ENCODE results near the gene PLOD3.
"Not testable (repeated sequence)": the region's sequence is repeated elsewhere in the genome, so short reads cannot be mapped to it uniquely, and the experiment has no call there.

Gene PLOD3

DNA sequence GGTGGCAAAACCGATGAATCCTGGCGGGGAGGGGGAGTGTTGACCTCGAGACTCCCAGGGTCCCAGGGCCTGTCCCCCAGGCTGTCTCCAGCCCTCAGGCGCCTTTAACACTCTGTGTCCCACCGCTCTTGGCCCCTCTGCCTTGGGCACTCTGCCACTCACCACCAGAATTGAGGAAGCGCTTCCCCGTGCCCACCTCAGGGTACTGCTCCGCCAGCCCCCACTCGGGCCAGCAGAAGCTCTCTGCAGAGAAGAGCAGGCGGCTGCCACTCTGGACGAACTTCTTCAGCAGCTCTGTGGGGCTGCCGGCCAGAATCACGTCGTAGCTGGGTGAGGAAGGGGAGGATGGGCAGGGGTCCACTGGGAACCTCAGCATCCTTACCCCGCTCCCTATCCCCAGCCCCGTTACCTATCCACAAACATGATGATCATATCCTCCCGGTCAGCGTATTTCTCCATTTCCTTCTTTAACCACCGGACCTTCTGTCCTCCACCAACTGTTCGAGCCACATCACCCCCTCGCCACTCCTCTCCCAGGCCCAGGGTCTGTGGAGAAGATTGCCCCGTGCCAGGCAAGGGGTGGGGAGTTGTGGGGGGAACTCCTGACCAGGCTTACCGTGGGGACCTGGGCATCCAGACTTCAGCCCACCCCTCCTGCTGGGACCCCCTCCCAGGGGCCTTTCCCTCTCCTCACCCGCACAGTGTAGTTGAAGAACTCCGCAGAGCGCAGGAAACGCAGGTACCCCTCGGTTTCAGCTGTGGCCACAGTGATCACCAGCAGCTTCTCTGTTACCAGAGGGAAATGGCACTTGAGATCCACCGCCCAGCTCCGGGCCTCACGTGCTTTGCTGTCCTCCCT lies 1.2 kb downstream of the PLOD3 start:
- peak in 4 of 51 donors; percentile 16 to 39 (median 26) for DNase-seq

DNA sequence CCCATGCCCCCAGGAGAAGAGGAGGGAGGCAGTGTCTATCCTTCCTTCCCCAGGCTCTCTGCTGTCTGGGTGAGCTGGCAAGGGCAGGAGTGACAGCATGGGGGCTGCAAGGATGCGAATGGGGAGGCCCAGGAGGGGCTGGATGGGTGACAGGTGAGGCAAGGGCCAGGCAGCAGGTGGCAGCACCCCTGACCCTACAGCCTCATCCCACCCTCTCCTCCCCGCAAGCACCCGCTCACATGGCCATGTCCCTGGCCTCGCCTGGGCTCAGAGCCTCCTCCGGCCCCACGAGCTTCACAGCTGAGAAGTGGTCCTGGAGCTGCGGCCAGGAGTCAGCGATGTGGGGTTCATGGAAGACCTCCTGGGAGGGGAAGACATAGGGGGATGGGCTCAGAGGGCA lies 5.4 kb downstream of the PLOD3 start:
- DNase-seq: no peak

DNA sequence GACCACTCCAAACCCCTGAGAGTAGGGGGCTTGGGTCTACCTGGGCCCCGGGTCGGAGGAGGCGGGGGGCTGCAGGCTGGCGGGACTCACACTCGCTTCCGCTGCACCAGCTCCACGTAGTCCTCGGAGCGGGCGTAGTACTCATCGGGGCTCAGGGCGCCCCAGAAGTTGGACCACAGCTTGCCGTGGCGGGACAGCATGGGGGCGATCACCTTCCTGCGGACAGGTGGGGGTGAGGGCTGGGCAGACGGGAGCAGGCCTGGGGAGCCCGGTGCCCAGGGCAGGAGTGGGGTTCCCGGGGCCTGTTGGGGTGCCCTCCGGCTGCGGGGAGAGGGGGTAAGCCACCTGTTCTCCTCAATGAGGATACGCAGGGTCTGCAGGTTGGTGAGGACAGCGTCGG lies 5.9 kb downstream of the PLOD3 start:
- no peak for DNase-seq

DNA sequence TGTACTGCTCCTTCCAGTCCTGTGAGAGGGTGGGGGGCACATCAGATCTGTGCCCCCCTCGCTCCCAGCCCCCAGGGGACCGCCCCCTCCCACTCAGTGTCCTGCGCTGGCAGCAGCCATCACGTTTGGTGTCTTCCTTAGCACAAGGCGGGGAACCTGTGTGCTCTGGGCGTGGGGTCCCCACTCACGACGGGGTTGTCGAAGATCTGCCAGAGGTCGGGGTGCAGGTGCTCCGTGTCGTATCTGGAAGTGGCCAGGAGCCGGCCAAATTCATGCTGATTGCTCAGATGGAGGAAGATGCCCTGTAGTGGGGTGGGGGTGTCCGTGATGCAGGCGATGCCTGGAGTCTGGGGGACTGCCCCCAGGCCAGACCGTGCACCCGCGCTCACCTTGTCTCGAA lies 7.2 kb downstream of the PLOD3 start:
- no peak for DNase-seq

- DNase-seq: no peak
Observed at GRCh38 chr7:101208794-101209193, 8.6 kb downstream of the PLOD3 start.

- no peak for DNase-seq
Observed at GRCh38 chr7:101207459-101207858, 9.9 kb downstream of the PLOD3 start.

DNA sequence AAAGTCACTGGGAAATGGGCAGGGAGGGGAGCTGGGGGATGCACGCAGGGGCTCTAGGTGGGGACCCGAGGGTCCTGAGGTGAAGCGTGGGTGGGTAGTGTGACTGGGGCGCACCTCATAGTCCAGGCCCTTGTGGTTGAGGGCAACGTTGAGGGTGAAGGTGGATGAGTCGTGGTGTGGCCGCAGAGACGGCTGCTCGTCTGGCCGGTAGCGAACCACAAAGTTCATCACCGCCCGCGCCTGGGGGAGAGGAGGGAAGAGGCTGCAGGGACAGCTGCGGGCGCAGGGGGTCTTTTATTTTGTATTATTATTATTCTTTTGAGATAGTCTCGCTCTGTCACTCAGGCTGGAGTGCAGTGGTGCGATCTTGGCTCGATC lies 10.7 kb downstream of the PLOD3 start:
- no peak for DNase-seq

GRCh38 chr7:101205901-101206664 lies 11.3 kb downstream of the PLOD3 start:
- no peak for DNase-seq

GRCh38 chr7:101203740-101204738 lies 13.3 kb downstream of the PLOD3 start:
- DNase-seq: not testable (repeated sequence)

GRCh38 chr7:101202603-101202918 lies 14.8 kb downstream of the PLOD3 start:
- no peak for DNase-seq

- no peak for DNase-seq
Observed at GRCh38 chr7:101201695-101202602, 15.4 kb downstream of the PLOD3 start.

DNA sequence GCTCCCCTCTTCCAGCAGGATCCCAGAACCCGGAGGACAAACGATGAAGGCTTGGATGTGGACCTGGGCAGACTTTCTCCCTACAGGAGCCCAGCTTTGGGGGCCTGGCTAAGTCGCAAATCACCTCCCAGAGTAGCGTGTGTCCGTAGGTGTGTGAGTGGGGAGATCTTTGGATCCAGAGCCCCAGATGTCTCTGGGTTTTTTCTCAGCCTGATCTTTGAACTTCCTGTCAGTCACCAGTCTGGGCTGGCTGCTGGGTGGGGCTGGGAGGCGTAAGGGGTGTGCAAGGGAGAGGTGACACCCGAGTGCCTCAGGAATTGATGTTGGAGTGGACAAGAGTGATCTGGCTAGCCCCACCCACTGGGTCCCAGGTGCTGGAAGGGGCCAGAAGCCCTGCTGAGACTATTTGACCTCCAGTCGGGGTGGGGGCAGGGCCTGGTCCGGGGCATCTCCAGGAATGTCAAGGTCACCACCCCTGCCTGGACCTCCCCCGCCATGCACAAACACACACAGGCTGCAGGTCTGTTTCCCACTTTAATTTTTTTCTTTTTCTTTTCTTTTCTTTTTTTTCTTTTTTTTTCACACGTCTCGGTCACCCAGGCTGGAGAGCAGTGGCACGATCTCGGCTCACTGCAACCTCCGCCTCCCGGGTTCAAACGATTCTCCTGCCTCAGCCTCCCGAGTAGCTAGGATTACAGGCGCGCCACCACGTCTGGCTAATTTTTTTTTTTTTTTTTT lies 16.4 kb downstream of the PLOD3 start, which contains the start of gene MOGAT3:
MOGAT3 (minus strand) TSS at position 175 of the 738 bp plus-strand sequence. CDS start 182 bp downstream, outside the sequence.
- no peak for DNase-seq

- no peak for DNase-seq
Observed at GRCh38 chr7:101200504-101200861, 16.9 kb downstream of the PLOD3 start.

- not testable (repeated sequence) for DNase-seq
Observed at GRCh38 chr7:101199522-101199921, 17.9 kb downstream of the PLOD3 start.

GRCh38 chr7:101198476-101198875 lies 18.9 kb downstream of the PLOD3 start:
- DNase-seq: no peak

DNA sequence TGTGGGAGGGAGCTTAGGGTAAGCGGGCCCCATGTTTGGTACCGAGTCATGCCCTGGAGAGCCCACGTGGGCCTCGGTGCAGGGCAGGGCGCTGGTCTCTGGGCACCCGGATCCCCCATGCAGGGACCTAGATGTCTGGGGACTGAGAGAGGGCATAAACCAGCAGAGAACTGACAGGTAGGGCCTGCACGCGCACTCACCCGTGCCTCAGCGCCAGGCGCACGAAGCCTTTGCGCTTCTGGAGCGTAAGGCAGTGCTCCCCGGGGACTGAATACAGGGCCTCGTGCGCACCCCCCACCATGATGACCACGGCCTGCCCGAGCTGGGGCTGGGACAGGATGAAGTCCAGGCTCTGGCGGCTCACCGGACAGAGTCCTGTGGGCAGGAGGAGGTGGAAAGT lies 19.4 kb downstream of the PLOD3 start:
- no peak for DNase-seq

DNA sequence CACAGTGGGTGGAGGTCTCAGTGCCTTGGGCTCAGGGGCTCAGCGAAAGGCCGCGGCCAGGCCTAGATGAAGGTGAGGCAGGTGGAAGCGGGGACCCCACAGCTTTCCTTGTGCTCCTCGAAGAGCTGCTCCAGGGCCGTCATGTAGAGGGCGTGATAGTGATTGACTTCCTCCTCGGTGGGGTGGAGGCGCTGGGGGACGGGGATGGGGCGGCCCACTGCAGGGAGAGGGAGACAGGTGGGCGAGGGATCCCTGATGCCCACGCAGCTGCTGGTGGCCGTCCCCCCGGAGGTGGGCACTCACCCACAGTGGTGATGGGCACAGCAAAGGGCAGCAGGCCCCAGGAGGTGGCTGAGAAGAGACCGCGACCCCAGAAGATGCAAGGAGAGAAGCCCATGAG lies 21.5 kb downstream of the PLOD3 start:
- DNase-seq: no peak

DNA sequence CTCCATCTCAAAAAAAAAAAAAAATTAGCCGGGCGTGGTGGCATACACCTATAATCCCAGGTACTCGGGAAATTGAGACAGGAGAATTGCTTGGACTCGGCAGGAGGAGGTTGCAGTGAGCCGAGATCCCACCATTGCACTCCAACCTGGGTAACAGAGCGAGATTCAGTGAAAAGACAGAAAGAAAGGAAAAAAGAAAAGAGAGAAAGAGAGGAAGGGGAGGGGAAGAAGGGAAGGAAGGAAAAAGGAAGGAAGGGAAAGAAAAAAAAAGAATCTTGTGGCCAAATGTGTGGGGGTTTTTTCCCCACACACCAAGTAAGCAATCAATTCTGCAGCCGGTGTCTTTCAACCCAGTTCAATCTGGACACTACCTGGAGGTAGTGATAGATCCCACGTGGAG lies 28.3 kb downstream of the PLOD3 start:
- no peak for DNase-seq

GRCh38 chr7:101186844-101187428 lies 30.4 kb downstream of the PLOD3 start:
- no peak for DNase-seq
